Cardiac muscle cell (in vitro differentiated cells and primary cell): ENCODE results near the gene GRK4. TPM values are rescaled to one million over a fixed set of nuclear protein-coding genes. Genes with fewer than 3 reads are reported as not detected.
A peak's percentile ranks its signal among the peaks of the same experiment; 100 is the strongest.

ENCODE experiments used
- DNase-seq, 2 donors: peaks; one replicate each; pipeline versions ENCODE4 v3.0.0 to v3.0.0-alpha.2; 2010 to 2017; ENCODE audit warnings: low read depth in 1 of 2, low spot score in 1 of 2
- H3K27ac ChIP-seq: fragments of 200-600 bp; sonication (generic); 2 replicates; pipeline ENCODE4 v1.5.1; 2016
- H3K27me3 ChIP-seq: fragments of 200-600 bp; sonication (generic); 2 replicates; pipeline ENCODE4 v1.6.0; 2016; ENCODE audit warnings: control low read depth
- H3K36me3 ChIP-seq: fragments of 200-600 bp; sonication (generic); 2 replicates; pipeline ENCODE4 v1.5.1; 2016; ENCODE audit warnings: control low read depth
- H3K4me1 ChIP-seq: fragments of 200-600 bp; sonication (generic); 2 replicates; pipeline ENCODE4 v1.8.1; 2017; ENCODE audit warnings: low read depth, mild to moderate bottlenecking, mixed run types
- H3K4me3 ChIP-seq: fragments of 200-600 bp; sonication (generic); 2 replicates; pipeline ENCODE4 v1.5.1; 2016; ENCODE audit warnings: mild to moderate bottlenecking
- H3K9me3 ChIP-seq: fragments of 200-600 bp; sonication (generic); 2 replicates; pipeline ENCODE4 v1.5.1; 2017; ENCODE audit warnings: low read depth, mild to moderate bottlenecking, control low read depth
- CTCF ChIP-seq: IDR thresholded peaks from 2 replicates; pipeline ENCODE4 v1.5.1; 2012; ENCODE audit warnings: low read depth, mild to moderate bottlenecking, low read length
- polyA plus RNA-seq: library from polyadenylated mRNA; unstranded; fragments of >200 nt; fragmentation: Nextera tagmentation; extraction: Ambion mirVana; gene quantifications from 2 replicates; pipeline ENCODE4 v1.2.1, GENCODE V29; 2016
- total RNA-seq: library from RNA; depleted of rRNA; stranded (reverse); fragments of >200 nt; gene quantifications from 2 replicates; pipeline ENCODE4 v1.2.3, GENCODE V29; 2016

Gene GRK4
- total and polyA plus RNA-seq, 2 experiments from 2014 or later: 10.0 to 12.8 TPM

- H3K4me3 ChIP-seq: no peak overlapping the region
- TF ChIP-seq CTCF: no peak
- H3K27me3 ChIP-seq: no peaks in the 10 kb centered on the region
- no peak overlapping the region for H3K27ac ChIP-seq
- H3K4me1 ChIP-seq: no peaks in the 10 kb centered on the region
- peaks cover 78% of the 10 kb centered on the region for H3K36me3 ChIP-seq
- no peak for DNase-seq
- H3K9me3 ChIP-seq: no peaks in the 10 kb centered on the region
These were observed 15.4 kb upstream of the GRK4 start for GRCh38 chr4:2947926-2948325.

GRCh38 chr4:2948895-2949781, 14.2 kb upstream of the GRK4 start:
- no peak overlapping the region for H3K4me3 ChIP-seq
- H3K9me3 ChIP-seq: no peaks in the 10 kb centered on the region
- H3K4me1 ChIP-seq: no peaks in the 10 kb centered on the region
- peak; percentile 36 for TF ChIP-seq CTCF
- peaks cover 73% of the 10 kb centered on the region for H3K36me3 ChIP-seq
- no peak overlapping the region for H3K27ac ChIP-seq
- H3K27me3 ChIP-seq: no peaks in the 10 kb centered on the region
- peak; percentile 33 to 51 for DNase-seq

GRCh38 chr4:2949782-2950125, 13.6 kb upstream of the GRK4 start:
- no peak for TF ChIP-seq CTCF
- DNase-seq: no peak
- Histone ChIP-seq H3K4me3 (no peak overlapping the region), H3K4me1 (no peaks in the 10 kb centered on the region), H3K27ac (no peak overlapping the region), H3K36me3 (peaks cover 67% of the 10 kb centered on the region), H3K27me3 (no peaks in the 10 kb centered on the region), H3K9me3 (no peaks in the 10 kb centered on the region)

- no peaks in the 10 kb centered on the region for H3K27me3 ChIP-seq
- DNase-seq: no peak
- no peaks in the 10 kb centered on the region for H3K4me1 ChIP-seq
- H3K27ac ChIP-seq: no peak overlapping the region
- no peak for TF ChIP-seq CTCF
- H3K36me3 ChIP-seq: peaks cover 61% of the 10 kb centered on the region
- H3K4me3 ChIP-seq: no peak overlapping the region
- no peaks in the 10 kb centered on the region for H3K9me3 ChIP-seq
These were observed 13.0 kb upstream of the GRK4 start for GRCh38 chr4:2950221-2950989.

GRCh38 chr4:2953496-2953895, 9.9 kb upstream of the GRK4 start:
- no peaks in the 10 kb centered on the region for H3K9me3 ChIP-seq
- H3K36me3 ChIP-seq: peaks cover 54% of the 10 kb centered on the region
- TF ChIP-seq CTCF: no peak
- H3K4me3 ChIP-seq: no peak overlapping the region
- H3K4me1 ChIP-seq: no peaks in the 10 kb centered on the region
- H3K27me3 ChIP-seq: no peaks in the 10 kb centered on the region
- DNase-seq: no peak
- H3K27ac ChIP-seq: peak overlapping the region; percentile 28
